Smooth muscle cell (in vitro differentiated cells): Measurements from ENCODE around the gene OMP. TPM values are rescaled to one million over a fixed set of nuclear protein-coding genes. Genes with fewer than 3 reads are reported as not detected.

Experiments
- DNase-seq: peaks from one replicate; lab custom pipeline; 2025; ENCODE audit not compliant: unreplicated experiment; lab: John Stamatoyannopoulos, UW
- H2AFZ ChIP-seq: fragments of 200-600 bp; sonication (generic); 2 replicates; pipeline ENCODE4 v1.6.0; 2016; ENCODE audit warnings: antibody characterized with exemption, low read depth, mild to moderate bottlenecking
- H3F3A ChIP-seq: fragments of 200-600 bp; sonication (generic); 2 replicates; pipeline ENCODE4 v1.6.0; 2017; ENCODE audit warnings: antibody characterized with exemption, low read depth
- H3K27ac ChIP-seq: fragments of 200-600 bp; sonication (generic); 2 replicates; pipeline ENCODE4 v1.5.1; 2016; ENCODE audit warnings: low read depth, mild to moderate bottlenecking
- H3K27me3 ChIP-seq: fragments of 200-600 bp; sonication (generic); 2 replicates; pipeline ENCODE4 v1.6.1; 2016; ENCODE audit warnings: low read depth, mild to moderate bottlenecking
- H3K36me3 ChIP-seq: fragments of 200-600 bp; sonication (generic); 2 replicates; pipeline ENCODE4 v1.5.1; 2016; ENCODE audit warnings: low read depth
- H3K4me1 ChIP-seq: fragments of 200-600 bp; sonication (generic); 2 replicates; pipeline ENCODE4 v1.5.1; 2016; ENCODE audit warnings: low read depth
- H3K4me2 ChIP-seq: fragments of 200-600 bp; sonication (generic); 2 replicates; pipeline ENCODE4 v1.6.0; 2016; ENCODE audit warnings: mild to moderate bottlenecking
- H3K4me3 ChIP-seq: fragments of 200-600 bp; sonication (generic); 2 replicates; pipeline ENCODE4 v1.5.1; 2016; ENCODE audit warnings: mild to moderate bottlenecking
- H3K79me2 ChIP-seq: fragments of 200-600 bp; sonication (generic); 2 replicates; pipeline ENCODE4 v1.6.0; 2016; ENCODE audit warnings: low read depth, mild to moderate bottlenecking
- H3K9ac ChIP-seq: fragments of 200-600 bp; sonication (generic); 2 replicates; pipeline ENCODE4 v1.6.0; 2016; ENCODE audit warnings: low read depth
- H3K9me3 ChIP-seq: fragments of 200-600 bp; sonication (generic); replicated peaks from 2 replicates; pipeline ENCODE4 v1.5.1; 2016; ENCODE audit warnings: low read depth
- H4K20me1 ChIP-seq: fragments of 200-600 bp; sonication (generic); 2 replicates; pipeline ENCODE4 v1.6.0; 2016; ENCODE audit warnings: low read depth
- WGBS: methylation state at CpG from one replicate; pipeline ENCODE4 v1.1.7; 2016; ENCODE audit warnings: low lambda C conversion rate; 5-methylcytosine and 5-hydroxymethylcytosine counted together
- polyA plus RNA-seq: library from polyadenylated mRNA; unstranded; fragments of >200 nt; fragmentation: Nextera tagmentation; extraction: Ambion mirVana; gene quantifications from 2 replicates; pipeline ENCODE4 v1.2.1, GENCODE V29; 2016
- total RNA-seq: library from RNA; depleted of rRNA; stranded (reverse); fragments of >200 nt; gene quantifications from 2 replicates; pipeline ENCODE4 v1.2.3, GENCODE V29; 2014
- TF ChIP-seq, protein P1 (sequence below): fragments of 200-600 bp; sonication (generic); IDR thresholded peaks from 2 replicates; pipeline ENCODE4 v1.5.1; 2017; ENCODE audit warnings: borderline replicate concordance, mild to moderate bottlenecking, antibody characterized with exemption; ENCODE audit not compliant: insufficient read depth, poor library complexity, severe bottlenecking

Gene OMP
- total and polyA plus RNA-seq, 2 experiments from 2014 or later, result not detected

DNA sequence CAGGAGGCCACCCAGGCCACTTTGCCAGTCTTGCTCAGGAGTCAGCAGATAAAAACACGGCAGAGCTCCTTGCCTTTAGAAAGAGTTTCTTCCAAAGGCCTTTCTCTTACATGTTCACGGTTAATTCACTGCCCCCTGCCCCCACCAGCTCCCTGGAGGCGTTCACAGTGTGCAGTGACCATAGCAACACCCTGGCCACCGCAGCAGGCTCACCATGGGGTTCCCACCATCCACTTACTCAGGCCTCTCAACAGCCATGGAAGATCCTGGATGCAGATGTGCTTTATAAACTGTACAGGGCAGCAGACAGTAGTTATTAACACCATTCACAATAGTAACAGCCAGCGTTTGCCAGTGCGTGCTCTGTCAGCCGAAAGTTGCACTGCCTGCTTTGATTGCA is 14.9 kb downstream of the OMP start:
- Histone ChIP-seq H3K27ac (no peak overlapping the region), H3K4me3 (no peak overlapping the region), H3K4me1 (no peaks in the 10 kb centered on the region), H3F3A (no peaks in the 10 kb centered on the region), H3K4me2 (no peak overlapping the region), H3K36me3 (no peaks in the 10 kb centered on the region), H4K20me1 (no peaks in the 10 kb centered on the region), H3K9ac (no peak overlapping the region), H3K79me2 (no peaks in the 10 kb centered on the region), H2AFZ (no peak overlapping the region), H3K27me3 (no peaks in the 10 kb centered on the region), H3K9me3 (no peaks in the 10 kb centered on the region)
- 92% methylated on average over 7 of the region's 7 CpGs for WGBS
- no peak for DNase-seq
- TF ChIP-seq, protein P1, sequence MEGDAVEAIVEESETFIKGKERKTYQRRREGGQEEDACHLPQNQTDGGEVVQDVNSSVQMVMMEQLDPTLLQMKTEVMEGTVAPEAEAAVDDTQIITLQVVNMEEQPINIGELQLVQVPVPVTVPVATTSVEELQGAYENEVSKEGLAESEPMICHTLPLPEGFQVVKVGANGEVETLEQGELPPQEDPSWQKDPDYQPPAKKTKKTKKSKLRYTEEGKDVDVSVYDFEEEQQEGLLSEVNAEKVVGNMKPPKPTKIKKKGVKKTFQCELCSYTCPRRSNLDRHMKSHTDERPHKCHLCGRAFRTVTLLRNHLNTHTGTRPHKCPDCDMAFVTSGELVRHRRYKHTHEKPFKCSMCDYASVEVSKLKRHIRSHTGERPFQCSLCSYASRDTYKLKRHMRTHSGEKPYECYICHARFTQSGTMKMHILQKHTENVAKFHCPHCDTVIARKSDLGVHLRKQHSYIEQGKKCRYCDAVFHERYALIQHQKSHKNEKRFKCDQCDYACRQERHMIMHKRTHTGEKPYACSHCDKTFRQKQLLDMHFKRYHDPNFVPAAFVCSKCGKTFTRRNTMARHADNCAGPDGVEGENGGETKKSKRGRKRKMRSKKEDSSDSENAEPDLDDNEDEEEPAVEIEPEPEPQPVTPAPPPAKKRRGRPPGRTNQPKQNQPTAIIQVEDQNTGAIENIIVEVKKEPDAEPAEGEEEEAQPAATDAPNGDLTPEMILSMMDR, result no peak

DNA sequence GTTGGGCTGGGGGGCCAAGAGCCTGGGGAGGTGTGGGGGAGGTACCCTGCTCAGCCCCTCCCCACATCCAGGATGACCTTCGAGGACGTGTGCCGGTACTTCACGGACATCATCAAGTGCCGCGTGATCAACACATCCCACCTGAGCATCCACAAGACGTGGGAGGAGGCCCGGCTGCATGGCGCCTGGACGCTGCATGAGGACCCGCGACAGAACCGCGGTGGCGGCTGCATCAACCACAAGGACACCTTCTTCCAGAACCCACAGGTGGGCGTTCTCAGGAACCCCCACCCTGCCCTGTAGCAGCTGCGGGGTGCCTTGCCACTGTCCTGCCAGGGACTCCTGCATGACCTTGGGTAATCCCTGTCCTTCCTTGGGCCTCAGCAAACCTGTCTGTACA is 15.4 kb downstream of the OMP start:
- Histone ChIP-seq H3K9ac (no peak overlapping the region), H3F3A (no peaks in the 10 kb centered on the region), H3K9me3 (no peaks in the 10 kb centered on the region), H3K79me2 (no peaks in the 10 kb centered on the region), H2AFZ (no peak overlapping the region), H3K4me3 (no peak overlapping the region), H3K27me3 (no peaks in the 10 kb centered on the region), H4K20me1 (no peaks in the 10 kb centered on the region), H3K36me3 (no peaks in the 10 kb centered on the region), H3K27ac (no peak overlapping the region), H3K4me2 (no peak overlapping the region), H3K4me1 (no peaks in the 10 kb centered on the region)
- WGBS, result 96% methylated on average over 17 of the region's 17 CpGs
- DNase-seq, result no peak
- TF ChIP-seq, protein P1, result no peak

DNA sequence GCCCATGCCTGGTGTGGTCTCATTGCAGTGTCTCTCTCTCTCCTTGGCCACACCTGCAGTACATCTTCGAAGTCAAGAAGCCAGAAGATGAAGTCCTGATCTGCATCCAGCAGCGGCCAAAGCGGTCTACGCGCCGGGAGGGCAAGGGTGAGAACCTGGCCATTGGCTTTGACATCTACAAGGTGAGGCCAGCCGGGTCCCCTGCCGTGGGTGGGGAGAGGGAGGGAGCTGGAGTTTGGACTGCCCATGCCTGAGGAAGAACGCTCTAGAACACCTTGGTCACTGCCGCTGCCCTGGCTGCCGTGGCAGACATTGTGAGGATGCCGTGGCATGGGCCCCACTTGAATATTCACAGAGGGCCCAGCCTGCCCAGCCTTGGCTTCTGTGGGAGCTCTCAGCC is 16.3 kb downstream of the OMP start:
- H3K79me2 ChIP-seq, result no peaks in the 10 kb centered on the region
- no peaks in the 10 kb centered on the region for H3K27me3 ChIP-seq
- no peak overlapping the region for H3K9ac ChIP-seq
- H3K36me3 ChIP-seq, result no peaks in the 10 kb centered on the region
- no peak overlapping the region for H3K4me3 ChIP-seq
- WGBS, result 95% methylated on average over 11 of the region's 12 CpGs
- H3K4me2 ChIP-seq, result no peak overlapping the region
- no peak for DNase-seq
- H2AFZ ChIP-seq, result no peak overlapping the region
- H4K20me1 ChIP-seq, result no peaks in the 10 kb centered on the region
- H3F3A ChIP-seq, result no peaks in the 10 kb centered on the region
- H3K27ac ChIP-seq, result no peak overlapping the region
- no peaks in the 10 kb centered on the region for H3K9me3 ChIP-seq
- H3K4me1 ChIP-seq, result no peaks in the 10 kb centered on the region
- TF ChIP-seq, protein P1, result no peak

DNA sequence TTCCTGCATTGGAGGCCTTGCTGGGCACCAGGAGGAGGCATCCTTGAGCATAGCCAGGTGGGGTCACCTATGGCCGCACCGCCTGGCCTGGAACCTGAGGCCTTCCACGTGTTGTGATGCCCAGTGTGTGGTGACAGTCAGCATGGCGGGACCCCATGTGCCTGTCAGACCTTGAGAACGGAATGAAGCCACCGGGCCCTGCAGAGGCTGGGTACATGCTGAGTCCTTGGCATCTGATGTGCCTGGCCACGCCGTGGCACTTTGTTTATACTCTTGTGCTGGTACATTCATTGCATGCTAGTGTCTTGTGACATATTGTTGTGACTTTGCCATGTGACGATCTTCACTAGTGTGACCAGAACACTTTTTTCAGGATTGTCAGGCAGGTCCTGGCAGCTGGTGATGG is 16.9 kb downstream of the OMP start:
- DNase-seq, result no peak
- H3F3A ChIP-seq, result no peaks in the 10 kb centered on the region
- no peaks in the 10 kb centered on the region for H3K4me1 ChIP-seq
- H2AFZ ChIP-seq, result no peak overlapping the region
- no peak overlapping the region for H3K9ac ChIP-seq
- H3K4me3 ChIP-seq, result no peak overlapping the region
- no peaks in the 10 kb centered on the region for H3K79me2 ChIP-seq
- no peaks in the 10 kb centered on the region for H4K20me1 ChIP-seq
- H3K27me3 ChIP-seq, result no peaks in the 10 kb centered on the region
- TF ChIP-seq, protein P1, result no peak
- H3K27ac ChIP-seq, result no peak overlapping the region
- H3K4me2 ChIP-seq, result no peak overlapping the region
- H3K9me3 ChIP-seq, result no peaks in the 10 kb centered on the region
- 98% methylated on average over 9 of the region's 9 CpGs for WGBS
- H3K36me3 ChIP-seq, result no peaks in the 10 kb centered on the region
